HUDEP-2 (cell line): Measurements from ENCODE around the gene MATN1.
A peak's percentile ranks its signal among the peaks of the same experiment; 100 is the strongest.

Experiments used
- DNase-seq, 76 experiments: peaks; one replicate each; lab custom pipeline; 2025; ENCODE audit not compliant: unreplicated experiment in 76 of 76; lab: John Stamatoyannopoulos, UW

MATN1 gene

GRCh38 chr1:30746212-30747032 lies 23.0 kb upstream of the MATN1 start:
- DNase-seq, result no peak

- DNase-seq, result no peak
Observed at GRCh38 chr1:30745834-30746208, 22.4 kb upstream of the MATN1 start.

GRCh38 chr1:30745156-30745833 lies 21.9 kb upstream of the MATN1 start:
- DNase-seq, result no peak

- peak in 1 of 76 experiments; percentile 15 for DNase-seq
Observed at GRCh38 chr1:30744060-30744756, 20.8 kb upstream of the MATN1 start.

- DNase-seq, result no peak
Observed at GRCh38 chr1:30743584-30744059, 20.2 kb upstream of the MATN1 start.

- DNase-seq, result no peak
Observed at GRCh38 chr1:30742963-30743559, 19.7 kb upstream of the MATN1 start.

GRCh38 chr1:30742300-30742962 lies 19.0 kb upstream of the MATN1 start:
- no peak for DNase-seq

GRCh38 chr1:30741239-30741894 lies 18.0 kb upstream of the MATN1 start:
- DNase-seq, result no peak

GRCh38 chr1:30740251-30741238 lies 17.2 kb upstream of the MATN1 start:
- no peak for DNase-seq

- no peak for DNase-seq
Observed at GRCh38 chr1:30739601-30740000, 16.2 kb upstream of the MATN1 start.

- no peak for DNase-seq
Observed at GRCh38 chr1:30738715-30739559, 15.6 kb upstream of the MATN1 start.

- no peak for DNase-seq
Observed at GRCh38 chr1:30738040-30738714, 14.8 kb upstream of the MATN1 start.

GRCh38 chr1:30737357-30738039 lies 14.1 kb upstream of the MATN1 start:
- no peak for DNase-seq

GRCh38 chr1:30735668-30736498 lies 12.5 kb upstream of the MATN1 start:
- no peak for DNase-seq

GRCh38 chr1:30735124-30735523 lies 11.7 kb upstream of the MATN1 start:
- DNase-seq, result no peak

GRCh38 chr1:30734580-30734979 lies 11.2 kb upstream of the MATN1 start:
- no peak for DNase-seq
